Measurements from ENCODE around the gene PDK4.
"Not testable (repeated sequence)": the region's sequence is repeated elsewhere in the genome, so short reads cannot be mapped to it uniquely, and the experiment has no call there.

Gene PDK4

GRCh38 chr7:95569720-95570119 lies 26.6 kb downstream of the PDK4 start:
- no peak for DNase-seq (ENCODE audit: low read depth)

- no peak for DNase-seq (ENCODE audit: low read depth)
Observed at GRCh38 chr7:95560674-95561073, 35.6 kb downstream of the PDK4 start.

GRCh38 chr7:95558864-95559263 lies 37.5 kb downstream of the PDK4 start:
- no peak for DNase-seq (ENCODE audit: low read depth)

GRCh38 chr7:95556777-95557176 lies 39.5 kb downstream of the PDK4 start:
- DNase-seq (ENCODE audit: low read depth), result no peak

GRCh38 chr7:95553939-95554338 lies 42.4 kb downstream of the PDK4 start:
- no peak for DNase-seq (ENCODE audit: low read depth)

GRCh38 chr7:95552010-95552926 lies 44.0 kb downstream of the PDK4 start:
- DNase-seq (ENCODE audit: low read depth), result not testable (repeated sequence)

- DNase-seq (ENCODE audit: low read depth), result no peak
Observed at GRCh38 chr7:95550546-95550945, 45.8 kb downstream of the PDK4 start.

GRCh38 chr7:95549818-95550529 lies 46.3 kb downstream of the PDK4 start:
- no peak for DNase-seq (ENCODE audit: low read depth)

GRCh38 chr7:95547361-95548348 lies 48.7 kb downstream of the PDK4 start:
- DNase-seq (ENCODE audit: low read depth), result no peak

- no peak for DNase-seq (ENCODE audit: low read depth)
Observed at GRCh38 chr7:95546647-95547046, 49.7 kb downstream of the PDK4 start.

- DNase-seq (ENCODE audit: low read depth), result no peak
Observed at GRCh38 chr7:95545673-95546072, 50.6 kb downstream of the PDK4 start.

GRCh38 chr7:95545007-95545615 lies 51.2 kb downstream of the PDK4 start:
- no peak for DNase-seq (ENCODE audit: low read depth)

GRCh38 chr7:95544171-95544570 lies 52.1 kb downstream of the PDK4 start:
- DNase-seq (ENCODE audit: low read depth), result no peak

- DNase-seq (ENCODE audit: low read depth), result no peak
Observed at GRCh38 chr7:95543312-95543711, 53.0 kb downstream of the PDK4 start.

GRCh38 chr7:95540366-95540765 lies 56.0 kb downstream of the PDK4 start:
- no peak for DNase-seq (ENCODE audit: low read depth)

GRCh38 chr7:95539426-95539825 lies 56.9 kb downstream of the PDK4 start:
- DNase-seq (ENCODE audit: low read depth), result no peak

GRCh38 chr7:95537468-95537867 lies 58.8 kb downstream of the PDK4 start:
- DNase-seq (ENCODE audit: low read depth), result no peak

GRCh38 chr7:95536656-95537311 lies 59.5 kb downstream of the PDK4 start:
- DNase-seq (ENCODE audit: low read depth), result no peak

GRCh38 chr7:95535662-95536061 lies 60.7 kb downstream of the PDK4 start:
- no peak for DNase-seq (ENCODE audit: low read depth)

GRCh38 chr7:95534796-95535195 lies 61.5 kb downstream of the PDK4 start:
- no peak for DNase-seq (ENCODE audit: low read depth)

Data from T-helper 22 cell (primary cell).